ENCODE data around the gene OTOGL.

DNA sequence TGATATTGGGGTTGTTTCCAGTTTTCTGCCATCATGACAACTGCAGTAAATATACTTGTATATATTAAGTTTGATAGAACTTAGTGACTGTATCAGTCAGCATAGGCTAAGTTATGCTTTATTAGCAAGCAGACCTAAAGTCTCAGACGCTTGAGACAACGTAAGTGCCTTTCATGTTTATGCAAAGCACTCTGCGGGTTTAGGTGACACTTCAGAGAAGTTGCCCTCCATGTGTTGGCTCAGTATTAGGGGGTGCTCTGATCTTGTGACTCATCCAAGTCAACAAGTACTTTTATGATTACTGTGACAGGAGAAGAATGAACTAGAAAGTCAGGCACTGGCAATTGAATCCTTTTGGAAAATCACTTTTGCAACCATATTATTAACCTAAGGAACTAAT lies 13.3 kb upstream of the OTOGL start:
- TF ChIP-seq CSDC2 (CRISPR knock-in tag; IDR thresholded peaks at IDR 0.05) (no peak), ARNTL (CRISPR knock-in tag; IDR thresholded peaks at IDR 0.05; ENCODE audit: borderline replicate concordance, low read depth) (no peak), ESRRG (CRISPR knock-in tag; IDR thresholded peaks at IDR 0.05) (no peak), TOX (CRISPR knock-in tag; IDR thresholded peaks at IDR 0.05; ENCODE audit: borderline replicate concordance) (no peak), ISL1 (CRISPR knock-in tag; IDR thresholded peaks at IDR 0.05) (no peak), ZFP3 (CRISPR knock-in tag; IDR thresholded peaks at IDR 0.05) (no peak), GLIS3 (CRISPR knock-in tag; IDR thresholded peaks at IDR 0.05) (no peak), BACH2 (CRISPR knock-in tag; IDR thresholded peaks at IDR 0.05; ENCODE audit: borderline replicate concordance) (no peak)
- TF ChIP-seq, protein P1, sequence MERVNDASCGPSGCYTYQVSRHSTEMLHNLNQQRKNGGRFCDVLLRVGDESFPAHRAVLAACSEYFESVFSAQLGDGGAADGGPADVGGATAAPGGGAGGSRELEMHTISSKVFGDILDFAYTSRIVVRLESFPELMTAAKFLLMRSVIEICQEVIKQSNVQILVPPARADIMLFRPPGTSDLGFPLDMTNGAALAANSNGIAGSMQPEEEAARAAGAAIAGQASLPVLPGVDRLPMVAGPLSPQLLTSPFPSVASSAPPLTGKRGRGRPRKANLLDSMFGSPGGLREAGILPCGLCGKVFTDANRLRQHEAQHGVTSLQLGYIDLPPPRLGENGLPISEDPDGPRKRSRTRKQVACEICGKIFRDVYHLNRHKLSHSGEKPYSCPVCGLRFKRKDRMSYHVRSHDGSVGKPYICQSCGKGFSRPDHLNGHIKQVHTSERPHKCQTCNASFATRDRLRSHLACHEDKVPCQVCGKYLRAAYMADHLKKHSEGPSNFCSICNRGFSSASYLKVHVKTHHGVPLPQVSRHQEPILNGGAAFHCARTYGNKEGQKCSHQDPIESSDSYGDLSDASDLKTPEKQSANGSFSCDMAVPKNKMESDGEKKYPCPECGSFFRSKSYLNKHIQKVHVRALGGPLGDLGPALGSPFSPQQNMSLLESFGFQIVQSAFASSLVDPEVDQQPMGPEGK (CRISPR knock-in tag; IDR thresholded peaks at IDR 0.05; ENCODE audit: borderline replicate concordance) = no peak
- TF ChIP-seq, protein P2, sequence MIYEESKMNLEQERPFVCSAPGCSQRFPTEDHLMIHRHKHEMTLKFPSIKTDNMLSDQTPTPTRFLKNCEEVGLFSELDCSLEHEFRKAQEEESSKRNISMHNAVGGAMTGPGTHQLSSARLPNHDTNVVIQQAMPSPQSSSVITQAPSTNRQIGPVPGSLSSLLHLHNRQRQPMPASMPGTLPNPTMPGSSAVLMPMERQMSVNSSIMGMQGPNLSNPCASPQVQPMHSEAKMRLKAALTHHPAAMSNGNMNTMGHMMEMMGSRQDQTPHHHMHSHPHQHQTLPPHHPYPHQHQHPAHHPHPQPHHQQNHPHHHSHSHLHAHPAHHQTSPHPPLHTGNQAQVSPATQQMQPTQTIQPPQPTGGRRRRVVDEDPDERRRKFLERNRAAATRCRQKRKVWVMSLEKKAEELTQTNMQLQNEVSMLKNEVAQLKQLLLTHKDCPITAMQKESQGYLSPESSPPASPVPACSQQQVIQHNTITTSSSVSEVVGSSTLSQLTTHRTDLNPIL (CRISPR knock-in tag; IDR thresholded peaks at IDR 0.05; ENCODE audit: low read depth) = no peak
- TF ChIP-seq, protein P3, sequence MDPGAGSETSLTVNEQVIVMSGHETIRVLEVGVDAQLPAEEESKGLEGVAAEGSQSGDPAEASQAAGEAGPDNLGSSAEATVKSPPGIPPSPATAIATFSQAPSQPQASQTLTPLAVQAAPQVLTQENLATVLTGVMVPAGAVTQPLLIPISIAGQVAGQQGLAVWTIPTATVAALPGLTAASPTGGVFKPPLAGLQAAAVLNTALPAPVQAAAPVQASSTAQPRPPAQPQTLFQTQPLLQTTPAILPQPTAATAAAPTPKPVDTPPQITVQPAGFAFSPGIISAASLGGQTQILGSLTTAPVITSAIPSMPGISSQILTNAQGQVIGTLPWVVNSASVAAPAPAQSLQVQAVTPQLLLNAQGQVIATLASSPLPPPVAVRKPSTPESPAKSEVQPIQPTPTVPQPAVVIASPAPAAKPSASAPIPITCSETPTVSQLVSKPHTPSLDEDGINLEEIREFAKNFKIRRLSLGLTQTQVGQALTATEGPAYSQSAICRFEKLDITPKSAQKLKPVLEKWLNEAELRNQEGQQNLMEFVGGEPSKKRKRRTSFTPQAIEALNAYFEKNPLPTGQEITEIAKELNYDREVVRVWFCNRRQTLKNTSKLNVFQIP (CRISPR knock-in tag; IDR thresholded peaks at IDR 0.05; ENCODE audit: borderline replicate concordance, low read depth) = no peak
- TF ChIP-seq, protein P4, sequence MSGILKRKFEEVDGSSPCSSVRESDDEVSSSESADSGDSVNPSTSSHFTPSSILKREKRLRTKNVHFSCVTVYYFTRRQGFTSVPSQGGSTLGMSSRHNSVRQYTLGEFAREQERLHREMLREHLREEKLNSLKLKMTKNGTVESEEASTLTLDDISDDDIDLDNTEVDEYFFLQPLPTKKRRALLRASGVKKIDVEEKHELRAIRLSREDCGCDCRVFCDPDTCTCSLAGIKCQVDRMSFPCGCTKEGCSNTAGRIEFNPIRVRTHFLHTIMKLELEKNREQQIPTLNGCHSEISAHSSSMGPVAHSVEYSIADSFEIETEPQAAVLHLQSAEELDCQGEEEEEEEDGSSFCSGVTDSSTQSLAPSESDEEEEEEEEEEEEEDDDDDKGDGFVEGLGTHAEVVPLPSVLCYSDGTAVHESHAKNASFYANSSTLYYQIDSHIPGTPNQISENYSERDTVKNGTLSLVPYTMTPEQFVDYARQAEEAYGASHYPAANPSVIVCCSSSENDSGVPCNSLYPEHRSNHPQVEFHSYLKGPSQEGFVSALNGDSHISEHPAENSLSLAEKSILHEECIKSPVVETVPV (CRISPR knock-in tag; IDR thresholded peaks at IDR 0.05) = no peak
